Naive thymus-derived CD8-positive, alpha-beta T cell (primary cell): ENCODE results near the gene ERCC2. TPM values are rescaled to one million over a fixed set of nuclear protein-coding genes. Genes with fewer than 3 reads are reported as not detected.
A peak's percentile ranks its signal among the peaks of the same experiment; 100 is the strongest.
"Not testable (repeated sequence)": the region's sequence is repeated elsewhere in the genome, so short reads cannot be mapped to it uniquely, and the experiment has no call there.

Experiments
- ATAC-seq, 2 donors: fragments of 150-1000 bp; cut with Tn5 transposase in 1 of 2; sonication (Bioruptor Pico), chemical (Tn5 transposase) in 1 of 2; 1 replicate in 1 of 2; 2 replicates in 1 of 2; pipeline ENCODE4 v1.10.0; 2021; ENCODE audit warnings: mild to moderate bottlenecking in 2 of 2, moderate library complexity in 2 of 2
- POLR2A ChIA-PET: fragments of 350-600 bp; sonication (Branson Sonifier 250); formaldehyde crosslinking; loops from one replicate; lab custom pipeline; 2021; ENCODE audit warnings: antibody characterized with exemption; lab: Charles Lee
- DNase-seq, 10 donors: peaks; one replicate each; pipeline versions ENCODE4 v3.0.0 to v3.0.0-alpha.2; 2020 to 2022
- H3K27ac Mint-ChIP-seq, 10 donors: one replicate each; pipeline ENCODE4 v1.8.0; 2020 to 2022; ENCODE audit warnings: mild to moderate bottlenecking in 10 of 10, mixed read lengths in 10 of 10, moderate library complexity in 4 of 10, inconsistent platforms in 1 of 10
- H3K27me3 Mint-ChIP-seq, 5 donors: one replicate each; pipeline ENCODE4 v1.8.0; 2021 to 2022; ENCODE audit warnings: mixed read lengths in 5 of 5
- H3K36me3 Mint-ChIP-seq, 3 donors: one replicate each; pipeline ENCODE4 v1.8.0; 2020 to 2022; ENCODE audit warnings: mixed read lengths in 3 of 3, mild to moderate bottlenecking in 2 of 3, inconsistent platforms in 1 of 3
- H3K4me1 Mint-ChIP-seq, 4 donors: one replicate each; pipeline ENCODE4 v1.8.0; 2021 to 2022; ENCODE audit warnings: mixed read lengths in 4 of 4
- H3K4me3 Mint-ChIP-seq, 10 donors: one replicate each; pipeline ENCODE4 v1.8.0; 2020 to 2022; ENCODE audit warnings: mild to moderate bottlenecking in 10 of 10, mixed read lengths in 10 of 10, moderate library complexity in 6 of 10, inconsistent platforms in 1 of 10
- H3K9me3 Mint-ChIP-seq, 9 donors: one replicate each; pipeline ENCODE4 v1.8.0; 2020 to 2022; ENCODE audit warnings: mixed read lengths in 9 of 9, mild to moderate bottlenecking in 3 of 9, inconsistent platforms in 1 of 9, moderate library complexity in 1 of 9
- polyA plus RNA-seq, 3 donors: library from polyadenylated mRNA; unstranded; fragments of 300-500 nt; fragmentation: Illumina TruSeq; gene quantifications; one replicate each; pipeline ENCODE4 v1.2.3, GENCODE V29; 2021
- total RNA-seq, 8 experiments: library from RNA in 2 of 8; stranded (reverse) in 2 of 8; gene quantifications; one replicate each; pipeline ENCODE4 v1.2.3 and lab custom pipeline; 2021 to 2026

Gene ERCC2
- total and polyA plus RNA-seq, 5 experiments from 2014 or later: 3.7 to 23.7 (median 7.6) TPM

DNA sequence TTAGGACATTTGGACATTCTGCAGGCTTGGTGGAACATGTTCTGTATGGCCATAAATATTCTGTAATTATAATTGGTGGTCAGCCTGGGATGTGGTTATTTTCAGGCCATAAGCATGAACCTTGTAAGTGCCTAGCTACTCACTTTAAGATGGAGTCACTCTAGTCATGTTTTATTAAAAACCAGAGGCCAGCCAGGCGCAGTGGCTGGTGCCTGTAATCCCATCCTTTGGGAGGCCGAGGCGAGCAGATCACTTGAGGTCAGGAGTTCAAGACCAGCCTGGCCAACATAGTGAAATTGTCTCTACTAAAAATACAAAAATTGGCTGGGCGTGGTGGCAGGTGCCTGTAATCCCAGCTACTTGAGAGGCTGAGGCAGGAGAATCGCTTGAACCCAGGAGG is 37.2 kb upstream of the ERCC2 start:
- H3K4me3 Mint-ChIP-seq: peak overlapping the region in 7 of 10 donors; percentile 19 to 100 (median 92)
- POLR2A ChIA-PET: interaction anchor here (0.7 kb wide), 1 partner anchor 13 kb away, joined by 3 read pairs; no protein-coding TSS in a partner anchor
- not testable (repeated sequence) for ATAC-seq, H3K9me3 Mint-ChIP-seq, DNase-seq
- H3K27me3 Mint-ChIP-seq: peaks cover 10 to 30% (median 17%) of the 10 kb centered on the region in 5 donors
- peaks cover 23 to 52% (median 45%) of the 10 kb centered on the region in 4 donors for H3K4me1 Mint-ChIP-seq
- peak overlapping the region in 1 of 10 donors; percentile 19 for H3K27ac Mint-ChIP-seq
- peaks cover 0 to 11% (median 1%) of the 10 kb centered on the region in 3 donors for H3K36me3 Mint-ChIP-seq

DNA sequence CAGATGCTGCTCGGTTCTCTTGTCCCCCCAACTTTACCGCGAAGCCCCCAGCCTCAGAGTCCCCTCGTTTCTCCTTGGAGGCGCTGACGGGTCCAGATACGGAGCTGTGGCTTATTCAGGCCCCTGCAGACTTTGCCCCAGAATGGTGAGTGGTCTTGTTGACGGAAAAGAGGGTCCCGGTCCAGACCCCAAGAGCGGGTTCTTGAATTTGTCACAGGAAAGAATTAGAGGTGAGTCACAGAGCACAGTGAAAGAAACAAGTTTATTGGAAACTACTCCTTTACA is 36.7 kb upstream of the ERCC2 start:
- Mint-ChIP-seq H3K4me1 (peaks cover 23 to 52% (median 46%) of the 10 kb centered on the region in 4 donors), H3K36me3 (peaks cover 0 to 7% (median 0%) of the 10 kb centered on the region in 3 donors), H3K9me3 (no peaks in the 10 kb centered on the region), H3K27ac (peak overlapping the region in 8 of 10 donors; percentile 51 to 96 (median 76)), H3K4me3 (peak overlapping the region; percentile 92 to 100 (median 94)), H3K27me3 (peaks cover 10 to 33% (median 19%) of the 10 kb centered on the region in 5 donors)
- DNase-seq (no peak), ATAC-seq (no peak)
- POLR2A ChIA-PET: interaction anchor here (0.7 kb wide), 1 partner anchor 13 kb away, joined by 3 read pairs; no protein-coding TSS in a partner anchor

DNA sequence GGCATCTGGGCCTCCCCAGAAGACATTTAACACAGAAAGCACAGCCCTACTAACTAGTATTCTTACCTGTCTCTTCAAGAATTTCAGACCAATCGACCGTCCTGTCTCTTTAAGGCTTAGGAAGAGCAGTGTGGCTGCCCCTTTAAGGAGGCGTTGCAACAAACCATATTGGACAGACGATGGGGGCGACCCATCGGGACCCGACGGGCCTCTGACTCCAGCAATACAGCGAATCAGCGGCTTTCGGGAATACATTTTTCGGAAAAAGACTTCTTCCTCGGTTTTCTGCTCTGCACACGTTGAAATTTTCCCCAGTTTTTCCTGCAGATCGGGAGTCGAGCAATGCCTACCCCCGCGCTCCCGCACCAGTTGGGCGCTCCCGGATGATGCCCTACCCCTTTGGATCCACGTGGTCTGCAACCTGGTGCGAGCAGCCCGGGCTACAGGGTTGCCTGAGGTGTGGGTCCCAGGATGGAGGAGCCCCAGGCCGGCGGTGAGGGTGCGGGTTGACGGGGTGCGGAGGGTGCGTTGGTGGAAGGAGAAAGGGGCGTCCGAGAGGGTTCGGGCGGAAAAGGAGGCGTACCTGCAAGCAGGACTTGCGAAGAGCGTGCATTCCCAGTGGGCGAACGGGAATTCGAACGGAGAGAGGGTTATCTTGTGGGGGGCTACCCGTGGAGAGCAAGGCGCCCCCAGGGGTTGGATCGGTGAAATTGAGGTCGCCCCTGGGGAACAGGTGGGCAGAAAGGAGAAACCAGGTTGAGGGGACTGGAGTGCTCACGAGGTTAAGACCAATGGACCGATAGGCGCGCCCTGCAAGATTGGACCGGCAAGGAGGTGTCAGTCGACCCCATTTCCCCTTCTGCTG is 36.1 kb upstream of the ERCC2 start, which contains the start of gene POLR1G:
POLR1G (plus strand) TSS at position 419 of the 865 bp plus-strand sequence; CDS start at position 472, 53 bp downstream.
- peak; percentile 78 to 82 for ATAC-seq

DNA sequence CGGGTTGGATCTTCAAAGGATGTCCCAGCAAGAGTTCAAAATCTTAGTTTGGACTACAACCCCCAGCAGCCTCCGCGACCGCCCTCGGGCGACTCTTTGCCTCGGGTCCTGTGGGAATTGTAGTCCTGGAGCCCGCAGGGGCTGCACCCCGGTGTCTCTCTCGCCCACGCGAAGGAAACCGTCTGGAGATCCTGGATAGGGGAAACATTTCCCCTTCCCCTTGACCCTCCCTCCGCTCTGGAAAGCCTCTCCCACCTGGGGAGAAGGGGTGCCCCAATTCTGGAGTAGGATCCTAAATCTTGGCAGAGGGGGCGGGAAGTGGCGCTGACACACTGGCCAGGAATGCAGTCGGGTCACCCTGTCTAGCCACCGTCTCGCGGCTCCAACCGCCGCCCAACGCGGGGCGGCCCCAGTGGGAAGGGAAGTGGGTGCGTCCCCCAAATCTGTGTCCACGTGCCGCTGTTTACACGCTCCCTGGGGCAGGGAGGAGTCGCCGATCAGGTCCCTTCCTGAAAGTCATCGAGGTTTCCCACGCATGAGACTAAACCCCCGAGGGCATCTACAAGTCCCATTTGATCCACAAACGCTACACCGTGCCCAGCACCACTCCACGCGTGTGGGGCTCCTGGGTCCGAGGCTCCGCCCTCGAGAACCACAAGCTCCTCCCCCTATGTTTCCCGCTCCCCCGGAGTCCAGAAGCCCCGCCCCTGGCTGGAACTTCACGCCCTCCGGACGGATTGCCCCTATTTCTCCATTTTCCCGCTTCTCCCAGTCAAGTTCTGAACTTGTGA is 35.3 kb upstream of the ERCC2 start:
- DNase-seq (peak; percentile 72 to 92 (median 82)), ATAC-seq (peak; percentile 63 to 68)
- Mint-ChIP-seq H3K4me1 (peaks cover 23 to 52% (median 45%) of the 10 kb centered on the region in 4 donors), H3K4me3 (peak overlapping the region; percentile 92 to 100 (median 94)), H3K27me3 (peaks cover 12 to 39% (median 21%) of the 10 kb centered on the region in 5 donors), H3K27ac (peak overlapping the region; percentile 86 to 98 (median 96)), H3K36me3 (peaks cover 0 to 7% (median 0%) of the 10 kb centered on the region in 3 donors), H3K9me3 (no peaks in the 10 kb centered on the region)
- POLR2A ChIA-PET: interaction anchor here (0.6 to 1.2 kb wide), 4 partner anchors 9 to 451 kb away, joined by 3 to 7 read pairs (median 4); partner anchors contain the start of gene CLPTM1

More for the DNA sequence above, 36.1 kb upstream of the ERCC2 start, which contains the start of gene POLR1G:
- Mint-ChIP-seq H3K4me3 (peak within 1 kb of the TSS; percentile 92 to 100 (median 94)), H3K27me3 (peaks cover 12 to 39% (median 21%) of the 10 kb centered on the region in 5 donors), H3K4me1 (peaks cover 23 to 52% (median 46%) of the 10 kb centered on the region in 4 donors), H3K27ac (peak within 1 kb of the TSS; percentile 86 to 98 (median 96)), H3K9me3 (no peaks in the 10 kb centered on the region), H3K36me3 (peaks cover 0 to 7% (median 0%) of the 10 kb centered on the region in 3 donors)
- DNase-seq: peak; percentile 54 to 89 (median 69)
- POLR2A ChIA-PET: interaction anchor here (0.6 to 1.2 kb wide), 5 partner anchors 8 to 451 kb away, joined by 3 to 7 read pairs (median 3); partner anchors contain the start of gene CLPTM1

DNA sequence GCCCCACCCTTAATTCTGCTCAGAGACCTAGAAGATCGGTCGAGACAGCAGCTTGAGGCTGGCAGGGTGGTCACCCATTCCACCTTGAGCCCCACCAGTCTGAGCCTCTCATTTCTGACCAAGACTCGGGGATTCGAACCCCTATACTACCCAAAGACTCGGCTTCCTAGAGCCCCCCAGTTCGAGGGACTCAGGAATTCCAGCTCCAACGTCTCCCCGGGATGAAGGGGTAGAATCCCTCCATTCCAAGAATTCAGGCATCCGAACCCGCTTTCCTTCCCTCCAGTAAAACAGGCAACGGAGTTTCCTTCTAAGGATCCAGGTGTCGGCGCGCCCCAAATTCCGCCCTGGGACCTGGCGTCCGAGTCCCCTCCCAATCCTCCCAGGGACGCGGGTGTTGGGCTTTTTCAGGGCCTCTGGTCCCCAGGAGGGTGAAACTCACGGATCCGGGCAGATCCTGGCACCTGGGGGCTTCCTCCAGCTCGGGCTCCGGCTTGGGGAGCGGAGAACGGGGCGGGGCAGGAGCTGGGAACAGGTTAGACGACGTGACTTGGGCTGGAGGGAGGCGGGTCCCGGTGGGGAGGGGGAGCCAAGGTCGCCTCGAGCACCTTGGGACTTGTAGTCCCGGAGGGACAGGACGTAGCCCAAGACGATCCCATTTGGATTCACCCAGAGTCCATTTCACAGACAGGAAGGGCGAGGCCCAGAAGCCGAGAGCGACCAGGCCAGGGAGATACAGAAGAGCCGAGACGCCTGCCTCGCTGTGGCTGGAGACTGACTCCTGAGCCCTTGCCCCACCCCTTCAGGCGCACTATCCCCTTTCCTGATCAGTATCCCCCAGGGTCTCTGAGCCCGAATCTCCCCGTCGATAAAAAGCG is 34.4 kb upstream of the ERCC2 start, which contains the start of gene PPP1R13L:
PPP1R13L (minus strand) TSS at position 513 of the 878 bp plus-strand sequence. CDS start 6,751 bp downstream, outside the sequence.
- peak within 1 kb of the TSS; percentile 86 to 98 (median 96) for H3K27ac Mint-ChIP-seq
- POLR2A ChIA-PET: no interaction called here
- H3K36me3 Mint-ChIP-seq: peaks cover 0 to 7% (median 0%) of the 10 kb centered on the region in 3 donors
- peaks cover 23 to 52% (median 44%) of the 10 kb centered on the region in 4 donors for H3K4me1 Mint-ChIP-seq
- DNase-seq: peak in 1 of 10 donors; percentile 19
- H3K9me3 Mint-ChIP-seq: no peaks in the 10 kb centered on the region
- H3K4me3 Mint-ChIP-seq: peak within 1 kb of the TSS; percentile 92 to 100 (median 94)
- ATAC-seq: no peak
- H3K27me3 Mint-ChIP-seq: peaks cover 12 to 46% (median 21%) of the 10 kb centered on the region in 5 donors

DNA sequence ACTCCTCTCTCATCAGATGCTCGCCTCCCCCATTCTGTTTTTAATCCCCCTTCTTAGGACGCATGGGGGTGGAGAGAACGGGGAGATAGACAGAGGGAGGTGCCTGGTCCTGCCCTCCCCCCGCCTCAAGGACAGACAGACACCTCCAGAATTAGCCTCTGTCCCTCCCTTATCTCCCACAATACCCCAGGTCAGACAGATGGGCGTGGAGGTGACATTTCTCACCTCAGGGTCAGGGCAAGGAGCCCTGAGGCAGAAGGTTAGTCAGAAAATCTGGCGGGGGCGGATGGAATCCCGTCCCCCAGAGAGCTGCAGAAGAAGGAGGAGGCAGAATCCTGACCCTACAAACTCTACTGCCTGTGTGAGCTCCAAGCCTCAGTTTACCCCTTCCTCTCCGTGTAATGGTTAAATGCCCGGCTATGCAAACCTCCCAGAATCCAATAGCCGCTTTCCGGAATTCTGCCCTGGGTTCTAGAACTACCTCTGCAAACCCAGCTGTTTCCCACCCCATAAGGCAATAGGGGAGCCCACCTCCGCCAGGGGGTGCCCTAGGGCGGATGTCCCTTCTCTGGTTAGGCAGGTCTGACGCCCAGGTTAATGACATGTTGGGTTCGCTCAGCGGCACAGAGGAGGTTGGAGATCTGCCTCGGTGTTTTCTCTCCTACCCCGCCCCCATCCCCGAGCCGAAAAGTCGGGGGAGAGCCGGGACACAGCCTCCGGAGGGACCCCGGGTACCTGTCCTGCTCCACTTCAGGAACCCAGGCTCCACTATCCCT is 33.6 kb upstream of the ERCC2 start:
- peak; percentile 39 to 76 (median 50) for DNase-seq
- H3K9me3 Mint-ChIP-seq: no peaks in the 10 kb centered on the region
- POLR2A ChIA-PET: no interaction called here
- H3K27me3 Mint-ChIP-seq: peaks cover 14 to 52% (median 21%) of the 10 kb centered on the region in 5 donors
- peak in 1 of 2 donors; percentile 17 for ATAC-seq
- peaks cover 0 to 5% (median 0%) of the 10 kb centered on the region in 3 donors for H3K36me3 Mint-ChIP-seq
- H3K27ac Mint-ChIP-seq: peak overlapping the region in 3 of 10 donors; percentile 29 to 40 (median 38)
- H3K4me3 Mint-ChIP-seq: peak overlapping the region; percentile 47 to 100 (median 94)
- peaks cover 20 to 47% (median 41%) of the 10 kb centered on the region in 4 donors for H3K4me1 Mint-ChIP-seq

DNA sequence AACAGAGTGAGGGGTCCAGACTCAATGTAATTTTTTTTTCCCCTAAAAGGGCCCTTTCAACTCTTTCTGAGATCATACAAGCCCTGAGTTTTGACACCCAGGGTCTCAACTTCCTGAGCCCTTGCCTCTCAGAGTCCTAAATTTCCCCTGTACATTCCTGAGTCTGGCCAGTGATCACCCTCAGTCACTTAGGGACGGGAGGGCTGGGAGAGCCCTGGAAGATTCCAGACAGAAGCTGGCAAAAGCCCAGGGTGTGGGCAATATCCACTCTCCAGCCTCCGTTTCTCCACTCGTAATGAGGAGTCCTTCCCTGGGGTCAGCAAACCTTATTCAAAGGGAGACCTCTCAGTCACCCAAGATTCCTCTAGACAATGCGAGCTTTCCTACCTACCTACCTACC is 32.9 kb upstream of the ERCC2 start:
- H3K4me1 Mint-ChIP-seq: peaks cover 21 to 48% (median 42%) of the 10 kb centered on the region in 4 donors
- ATAC-seq (no peak), DNase-seq (no peak)
- H3K27me3 Mint-ChIP-seq: peaks cover 19 to 59% (median 26%) of the 10 kb centered on the region in 5 donors
- POLR2A ChIA-PET: interaction anchor here (0.9 kb wide), 1 partner anchor 11 kb away, joined by 3 read pairs; no protein-coding TSS in a partner anchor
- H3K9me3 Mint-ChIP-seq: peaks cover 0 to 3% (median 0%) of the 10 kb centered on the region in 9 donors
- no peak overlapping the region for H3K27ac Mint-ChIP-seq
- H3K36me3 Mint-ChIP-seq: peaks cover 0 to under 1% (median 0%) of the 10 kb centered on the region in 3 donors
- H3K4me3 Mint-ChIP-seq: peak overlapping the region in 2 of 10 donors; percentile 33 to 34

DNA sequence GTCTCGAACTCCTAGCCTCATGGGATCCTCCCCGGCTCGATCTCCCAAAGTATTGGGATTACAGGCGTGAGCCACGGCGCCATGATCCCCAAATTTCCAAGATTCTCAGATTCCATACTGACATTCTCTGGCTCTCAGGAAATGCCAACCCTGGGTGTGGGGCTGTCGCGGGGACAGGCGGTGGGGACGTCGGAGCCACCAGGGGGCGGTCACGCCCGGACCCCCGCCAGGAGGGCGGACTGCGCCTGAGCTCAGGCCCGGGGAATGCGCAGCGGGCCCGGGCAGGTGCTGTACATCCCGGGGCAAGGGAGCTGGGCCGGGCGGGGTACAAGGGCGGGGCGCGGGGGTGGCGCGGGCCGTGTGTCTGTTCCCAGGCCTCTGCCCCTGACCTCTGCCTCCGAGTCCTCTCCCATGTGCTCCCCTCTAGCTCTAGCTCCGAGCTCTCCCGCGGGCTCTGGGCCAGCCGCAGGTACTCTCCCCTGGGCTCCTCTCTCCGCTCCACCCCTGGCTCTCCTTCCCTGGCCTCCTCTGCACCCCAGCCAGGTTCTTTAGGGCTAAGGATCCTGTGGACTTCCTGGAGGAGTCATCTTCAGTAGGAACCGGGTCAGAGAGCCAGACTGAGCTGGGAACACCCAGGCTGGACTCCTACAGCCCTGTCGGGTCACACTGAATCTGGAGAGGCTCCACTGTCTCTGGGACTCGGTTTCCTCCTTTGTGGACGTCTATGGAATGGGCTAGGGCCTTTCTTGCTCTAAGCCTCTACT is 32.1 kb upstream of the ERCC2 start:
- Mint-ChIP-seq H3K4me1 (peaks cover 21 to 47% (median 41%) of the 10 kb centered on the region in 4 donors), H3K27ac (no peak overlapping the region), H3K4me3 (peak overlapping the region in 1 of 10 donors; percentile 5), H3K36me3 (no peaks in the 10 kb centered on the region), H3K9me3 (peaks cover 0 to 3% (median 0%) of the 10 kb centered on the region in 9 donors), H3K27me3 (peaks cover 20 to 65% (median 30%) of the 10 kb centered on the region in 5 donors)
- DNase-seq (peak in 6 of 10 donors; percentile 12 to 39 (median 29)), ATAC-seq (no peak)
- POLR2A ChIA-PET: interaction anchor here (0.8 to 0.9 kb wide), 3 partner anchors 10 to 83 kb away, joined by 3 to 4 read pairs (median 3); no protein-coding TSS in a partner anchor

DNA sequence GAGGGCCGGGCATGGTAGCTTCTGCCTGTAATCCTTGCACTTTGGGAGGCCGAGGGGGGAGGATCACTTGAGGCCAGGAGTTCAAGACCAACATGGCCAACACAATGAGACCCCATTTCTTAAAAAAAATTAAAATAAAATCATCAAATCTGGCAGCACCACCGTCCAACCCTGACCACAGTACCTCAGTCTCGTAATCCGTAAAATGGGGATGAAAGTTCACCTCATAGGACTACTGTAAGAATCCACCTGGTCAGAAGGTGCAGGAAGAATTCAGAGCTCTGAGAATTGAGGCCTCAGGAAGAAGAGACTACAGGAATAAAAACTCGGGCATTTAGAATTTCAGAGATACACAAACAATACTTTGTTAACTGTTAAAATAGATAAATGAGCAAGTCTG is 31.4 kb upstream of the ERCC2 start:
- DNase-seq: no peak
- no peak overlapping the region for H3K27ac Mint-ChIP-seq
- POLR2A ChIA-PET: interaction anchor here (0.8 kb wide), 1 partner anchor 84 kb away, joined by 4 read pairs; no protein-coding TSS in a partner anchor
- H3K4me3 Mint-ChIP-seq: peak overlapping the region in 1 of 10 donors; percentile 50
- ATAC-seq: no peak
- H3K27me3 Mint-ChIP-seq: peaks cover 20 to 71% (median 32%) of the 10 kb centered on the region in 5 donors
- peaks cover 0 to 3% (median 0%) of the 10 kb centered on the region in 9 donors for H3K9me3 Mint-ChIP-seq
- no peaks in the 10 kb centered on the region for H3K36me3 Mint-ChIP-seq
- peaks cover 20 to 46% (median 38%) of the 10 kb centered on the region in 4 donors for H3K4me1 Mint-ChIP-seq
